ENCODE measurements around the gene CNTN2.

The CNTN2 gene

GRCh38 chr1:205054013-205054412 is 11.0 kb downstream of the CNTN2 start:
- H3K27me3 ChIP-seq (replicated peaks; ENCODE audit: insufficient read depth, low read length) = peaks cover 67% of the 10 kb centered on the region

GRCh38 chr1:205056188-205056611 is 13.2 kb downstream of the CNTN2 start:
- Histone ChIP-seq H3K9ac (ENCODE audit: low read length) (no peak overlapping the region), H2AFZ (ENCODE audit: low read length) (no peak overlapping the region), H3K4me1 (ENCODE audit: low read length) (no peaks in the 10 kb centered on the region), H3K27ac (ENCODE audit: low read length) (no peak overlapping the region), H3K79me2 (ENCODE audit: low read length) (no peaks in the 10 kb centered on the region), H4K20me1 (ENCODE audit: insufficient read depth, low read length) (no peaks in the 10 kb centered on the region), H3K4me3 (ENCODE audit: low read length) (no peak overlapping the region), H3K9me3 (replicated peaks; ENCODE audit: insufficient read depth, low read length) (no peaks in the 10 kb centered on the region), H3K36me3 (replicated peaks; ENCODE audit: insufficient read depth, low read length) (no peaks in the 10 kb centered on the region), H3K4me2 (ENCODE audit: low read depth, low read length) (no peak overlapping the region), H3K27me3 (replicated peaks; ENCODE audit: insufficient read depth, low read length) (peaks cover 55% of the 10 kb centered on the region), H3K9me2 (replicated peaks; ENCODE audit: insufficient read depth, low read length) (no peaks in the 10 kb centered on the region), H3F3A (ENCODE audit: insufficient read depth, low read length) (no peaks in the 10 kb centered on the region)
- no peak for TF ChIP-seq EZH2phosphoT487 (IDR thresholded peaks at IDR 0.05; ENCODE audit: low read length)
- no peak for TF ChIP-seq EZH2 (optimal IDR thresholded peaks at IDR 0.05; ENCODE audit: low read depth, low read length)
- TF ChIP-seq, protein P1, sequence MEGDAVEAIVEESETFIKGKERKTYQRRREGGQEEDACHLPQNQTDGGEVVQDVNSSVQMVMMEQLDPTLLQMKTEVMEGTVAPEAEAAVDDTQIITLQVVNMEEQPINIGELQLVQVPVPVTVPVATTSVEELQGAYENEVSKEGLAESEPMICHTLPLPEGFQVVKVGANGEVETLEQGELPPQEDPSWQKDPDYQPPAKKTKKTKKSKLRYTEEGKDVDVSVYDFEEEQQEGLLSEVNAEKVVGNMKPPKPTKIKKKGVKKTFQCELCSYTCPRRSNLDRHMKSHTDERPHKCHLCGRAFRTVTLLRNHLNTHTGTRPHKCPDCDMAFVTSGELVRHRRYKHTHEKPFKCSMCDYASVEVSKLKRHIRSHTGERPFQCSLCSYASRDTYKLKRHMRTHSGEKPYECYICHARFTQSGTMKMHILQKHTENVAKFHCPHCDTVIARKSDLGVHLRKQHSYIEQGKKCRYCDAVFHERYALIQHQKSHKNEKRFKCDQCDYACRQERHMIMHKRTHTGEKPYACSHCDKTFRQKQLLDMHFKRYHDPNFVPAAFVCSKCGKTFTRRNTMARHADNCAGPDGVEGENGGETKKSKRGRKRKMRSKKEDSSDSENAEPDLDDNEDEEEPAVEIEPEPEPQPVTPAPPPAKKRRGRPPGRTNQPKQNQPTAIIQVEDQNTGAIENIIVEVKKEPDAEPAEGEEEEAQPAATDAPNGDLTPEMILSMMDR (IDR thresholded peaks at IDR 0.05; ENCODE audit: low read length) = no peak
- DNase-seq = no peak

More at GRCh38 chr1:205054013-205054412, 11.0 kb downstream of the CNTN2 start:
- DNase-seq = no peak
- Histone ChIP-seq H3K9ac (ENCODE audit: low read length) (no peak overlapping the region), H3K4me2 (ENCODE audit: low read depth, low read length) (no peak overlapping the region), H3K27ac (ENCODE audit: low read length) (no peak overlapping the region), H3K9me3 (replicated peaks; ENCODE audit: insufficient read depth, low read length) (no peaks in the 10 kb centered on the region), H3F3A (ENCODE audit: insufficient read depth, low read length) (no peaks in the 10 kb centered on the region), H3K4me3 (ENCODE audit: low read length) (no peak overlapping the region), H3K4me1 (ENCODE audit: low read length) (no peaks in the 10 kb centered on the region), H4K20me1 (ENCODE audit: insufficient read depth, low read length) (no peaks in the 10 kb centered on the region), H3K36me3 (replicated peaks; ENCODE audit: insufficient read depth, low read length) (no peaks in the 10 kb centered on the region), H3K79me2 (ENCODE audit: low read length) (no peaks in the 10 kb centered on the region), H3K9me2 (replicated peaks; ENCODE audit: insufficient read depth, low read length) (no peaks in the 10 kb centered on the region), H2AFZ (ENCODE audit: low read length) (no peak overlapping the region)
- TF ChIP-seq, protein P1 (IDR thresholded peaks at IDR 0.05; ENCODE audit: low read length) = no peak
- TF ChIP-seq EZH2phosphoT487 (IDR thresholded peaks at IDR 0.05; ENCODE audit: low read length) = no peak

- H3K4me3 ChIP-seq (ENCODE audit: low read length) = no peak overlapping the region
- H3K9ac ChIP-seq (ENCODE audit: low read length) = no peak overlapping the region
- H2AFZ ChIP-seq (ENCODE audit: low read length) = no peak overlapping the region
- H3K27ac ChIP-seq (ENCODE audit: low read length) = no peak overlapping the region
- H3K4me1 ChIP-seq (ENCODE audit: low read length) = no peaks in the 10 kb centered on the region
- TF ChIP-seq EZH2phosphoT487 (IDR thresholded peaks at IDR 0.05; ENCODE audit: low read length) = no peak
- TF ChIP-seq EZH2 (optimal IDR thresholded peaks at IDR 0.05; ENCODE audit: low read depth, low read length) = no peak
- TF ChIP-seq, protein P1 (IDR thresholded peaks at IDR 0.05; ENCODE audit: low read length) = no peak
- H3K79me2 ChIP-seq (ENCODE audit: low read length) = no peaks in the 10 kb centered on the region
- no peak overlapping the region for H3K4me2 ChIP-seq (ENCODE audit: low read depth, low read length)
- H3K27me3 ChIP-seq (replicated peaks; ENCODE audit: insufficient read depth, low read length) = peaks cover 48% of the 10 kb centered on the region
- no peak for DNase-seq
- no peaks in the 10 kb centered on the region for H3K9me2 ChIP-seq (replicated peaks; ENCODE audit: insufficient read depth, low read length)
- H4K20me1 ChIP-seq (ENCODE audit: insufficient read depth, low read length) = no peaks in the 10 kb centered on the region
- no peaks in the 10 kb centered on the region for H3F3A ChIP-seq (ENCODE audit: insufficient read depth, low read length)
- no peaks in the 10 kb centered on the region for H3K36me3 ChIP-seq (replicated peaks; ENCODE audit: insufficient read depth, low read length)
- H3K9me3 ChIP-seq (replicated peaks; ENCODE audit: insufficient read depth, low read length) = no peaks in the 10 kb centered on the region
These were observed 14.1 kb downstream of the CNTN2 start for GRCh38 chr1:205056956-205057568.

Data from MM.1S (cell line).